Fibroblast of lung (primary cell): ENCODE measurements around the gene HNRNPA2B1. TPM values are rescaled to one million over a fixed set of nuclear protein-coding genes. Genes with fewer than 3 reads are reported as not detected.
"Not testable (repeated sequence)": the region's sequence is repeated elsewhere in the genome, so short reads cannot be mapped to it uniquely, and the experiment has no call there.

ENCODE experiments used
- DNase-seq, 2 donors: peaks; one replicate each; pipeline versions ENCODE4 v3.0.0 to v3.0.0-alpha.2; 2010; ENCODE audit warnings: low read depth in 2 of 2
- H2AFZ ChIP-seq: 2 replicates; pipeline ENCODE4 v1.5.1; 2012; ENCODE audit warnings: low read length, control low read depth, inconsistent platforms
- H3K27ac ChIP-seq: 2 replicates; pipeline ENCODE4 v1.5.1; 2011; ENCODE audit warnings: low read length, control low read depth; ENCODE audit not compliant: insufficient read depth
- H3K27me3 ChIP-seq: 2 replicates; pipeline ENCODE4 v1.5.1; 2011; ENCODE audit warnings: mild to moderate bottlenecking, low read length; ENCODE audit not compliant: control insufficient read depth, insufficient read depth
- H3K36me3 ChIP-seq: 2 replicates; pipeline ENCODE4 v1.5.1; 2011; ENCODE audit warnings: low read length; ENCODE audit not compliant: control insufficient read depth, insufficient read depth
- H3K4me1 ChIP-seq: 2 replicates; pipeline ENCODE4 v1.5.1; 2011; ENCODE audit warnings: low read length; ENCODE audit not compliant: control insufficient read depth, insufficient read depth; ENCODE audit errors: extremely low read depth
- H3K4me2 ChIP-seq: 2 replicates; pipeline ENCODE4 v1.5.1; 2011; ENCODE audit warnings: low read length, control low read depth; ENCODE audit not compliant: insufficient read depth; ENCODE audit errors: extremely low read depth
- H3K4me3 ChIP-seq, 4 experiments: fragments of 200-600 bp in 1 of 4; sonication (generic) in 1 of 4; replicated peaks in 1 of 4; 2 replicates each; pipeline ENCODE4 v1.5.1; 2011 to 2016; ENCODE audit warnings: low read length in 4 of 4, low read depth in 3 of 4, mild to moderate bottlenecking in 3 of 4, control low read depth in 2 of 4, inconsistent platforms in 1 of 4, mixed read lengths in 1 of 4; ENCODE audit not compliant: insufficient read depth in 1 of 4; ENCODE audit errors: control extremely low read depth in 1 of 4
- H3K79me2 ChIP-seq: 2 replicates; pipeline ENCODE4 v1.5.1; 2012; ENCODE audit warnings: mild to moderate bottlenecking, low read length, inconsistent platforms; ENCODE audit not compliant: control insufficient read depth, insufficient read depth
- H3K9ac ChIP-seq: 2 replicates; pipeline ENCODE4 v1.5.1; 2011; ENCODE audit warnings: mild to moderate bottlenecking, low read length, control low read depth; ENCODE audit not compliant: insufficient read depth
- H3K9me3 ChIP-seq: 2 replicates; pipeline ENCODE4 v1.5.1; 2012; ENCODE audit warnings: low read depth, low read length; ENCODE audit not compliant: control insufficient read depth, insufficient read depth
- H4K20me1 ChIP-seq: 2 replicates; pipeline ENCODE4 v1.5.1; 2011; ENCODE audit warnings: low read length; ENCODE audit not compliant: control insufficient read depth, insufficient read depth; ENCODE audit errors: extremely low read depth
- EZH2 ChIP-seq: IDR thresholded peaks from 2 replicates; pipeline ENCODE4 v1.5.1; 2012; ENCODE audit warnings: low read length, control low read depth, mild to moderate bottlenecking; ENCODE audit errors: missing control alignments
- polyA plus RNA-seq, 2 donors: library from polyadenylated mRNA; depleted of rRNA in 1 of 2; stranded (reverse) in 1 of 2; unstranded in 1 of 2; fragments of >200 nt; gene quantifications; 2 replicates each; pipeline ENCODE4 v1.2.1, GENCODE V29; 2011 to 2012; ENCODE audit warnings: missing spikeins in 1 of 2
- total RNA-seq: library from RNA; depleted of rRNA; stranded (reverse); fragments of >200 nt; gene quantifications from 2 replicates; pipeline ENCODE4 v1.2.1, GENCODE V29; 2014
- TF ChIP-seq, protein P1 (sequence below), 2 donors: IDR thresholded peaks in 1 of 2; conservative IDR thresholded peaks in 1 of 2; 1 replicate in 1 of 2; 2 replicates in 1 of 2; pipeline ENCODE4 v1.5.1; 2011 to 2012; ENCODE audit warnings: low read length in 2 of 2, control low read depth in 1 of 2, inconsistent platforms in 1 of 2, low read depth in 1 of 2, mild to moderate bottlenecking in 1 of 2

Gene HNRNPA2B1
- total and polyA plus RNA-seq, 2 donors (not counting 1 experiment from before 2014, with no cell fraction given) = 82.1 to 428 TPM

DNA sequence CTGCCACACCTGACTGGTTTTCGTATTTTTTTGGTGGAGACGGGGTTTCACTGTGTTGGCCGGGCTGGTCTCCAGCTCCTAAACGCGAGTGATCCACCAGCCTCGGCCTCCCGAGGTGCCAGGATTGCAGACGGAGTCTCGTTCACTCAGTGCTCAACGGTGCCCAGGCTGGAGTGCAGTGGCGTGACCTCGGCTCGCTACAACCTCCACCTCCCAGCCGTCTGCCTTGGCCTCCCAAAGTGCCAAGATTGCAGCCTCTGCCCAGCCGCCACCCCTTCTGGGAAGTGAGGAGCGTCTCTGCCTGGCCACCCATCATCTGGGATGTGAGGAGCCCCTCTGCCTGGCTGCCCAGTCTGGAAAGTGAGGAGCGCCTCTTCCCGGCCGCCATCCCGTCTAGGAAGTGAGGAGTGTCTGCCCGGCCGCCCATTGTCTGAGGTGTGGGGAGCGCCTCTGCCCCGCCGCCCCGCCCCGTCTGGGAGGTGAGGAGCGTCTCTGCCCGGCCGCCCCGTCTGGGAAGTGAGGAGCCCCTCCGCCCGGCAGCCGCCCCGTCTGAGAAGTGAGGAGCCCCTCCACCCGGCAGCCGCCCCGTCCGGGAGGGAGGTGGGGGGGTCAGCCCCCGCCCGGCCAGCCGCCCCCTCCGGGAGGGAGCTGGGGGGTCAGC is 52.8 kb downstream of the HNRNPA2B1 start:
- H4K20me1 ChIP-seq, H3K4me1 ChIP-seq, H3K4me3 ChIP-seq, H3K4me2 ChIP-seq, H3K27me3 ChIP-seq, H3K79me2 ChIP-seq, H3K9me3 ChIP-seq, H3K27ac ChIP-seq, H3K9ac ChIP-seq, H3K36me3 ChIP-seq, H2AFZ ChIP-seq, DNase-seq: not testable (repeated sequence)

DNA sequence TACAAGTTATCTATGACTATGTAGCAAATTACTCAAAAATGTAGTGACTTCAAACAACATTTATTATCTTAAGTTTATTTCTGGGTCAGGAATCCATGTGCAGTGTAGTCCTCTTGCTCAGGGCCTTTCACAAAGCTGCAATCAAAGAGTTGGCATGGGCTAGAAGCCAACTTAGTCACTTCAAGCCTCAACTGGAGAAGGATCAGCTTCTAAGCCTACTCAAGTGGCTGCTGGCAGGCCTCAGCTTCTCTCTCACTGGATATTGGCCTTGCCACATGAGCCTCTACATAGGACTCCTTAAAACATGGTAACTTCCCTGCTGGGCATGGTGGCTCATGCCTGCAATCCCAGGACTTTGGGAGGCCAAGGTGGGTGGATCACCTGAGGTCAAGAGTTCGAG is 53.5 kb downstream of the HNRNPA2B1 start:
- Histone ChIP-seq H3K4me2 (no peak overlapping the region), H4K20me1 (no peaks in the 10 kb centered on the region), H2AFZ (no peak overlapping the region), H3K9ac (no peak overlapping the region), H3K9me3 (no peaks in the 10 kb centered on the region), H3K36me3 (no peaks in the 10 kb centered on the region), H3K4me1 (peaks cover 3% of the 10 kb centered on the region), H3K79me2 (no peaks in the 10 kb centered on the region), H3K27me3 (no peaks in the 10 kb centered on the region), H3K4me3 (no peak overlapping the region), H3K27ac (no peak overlapping the region)
- DNase-seq = no peak
- TF ChIP-seq, protein P1, sequence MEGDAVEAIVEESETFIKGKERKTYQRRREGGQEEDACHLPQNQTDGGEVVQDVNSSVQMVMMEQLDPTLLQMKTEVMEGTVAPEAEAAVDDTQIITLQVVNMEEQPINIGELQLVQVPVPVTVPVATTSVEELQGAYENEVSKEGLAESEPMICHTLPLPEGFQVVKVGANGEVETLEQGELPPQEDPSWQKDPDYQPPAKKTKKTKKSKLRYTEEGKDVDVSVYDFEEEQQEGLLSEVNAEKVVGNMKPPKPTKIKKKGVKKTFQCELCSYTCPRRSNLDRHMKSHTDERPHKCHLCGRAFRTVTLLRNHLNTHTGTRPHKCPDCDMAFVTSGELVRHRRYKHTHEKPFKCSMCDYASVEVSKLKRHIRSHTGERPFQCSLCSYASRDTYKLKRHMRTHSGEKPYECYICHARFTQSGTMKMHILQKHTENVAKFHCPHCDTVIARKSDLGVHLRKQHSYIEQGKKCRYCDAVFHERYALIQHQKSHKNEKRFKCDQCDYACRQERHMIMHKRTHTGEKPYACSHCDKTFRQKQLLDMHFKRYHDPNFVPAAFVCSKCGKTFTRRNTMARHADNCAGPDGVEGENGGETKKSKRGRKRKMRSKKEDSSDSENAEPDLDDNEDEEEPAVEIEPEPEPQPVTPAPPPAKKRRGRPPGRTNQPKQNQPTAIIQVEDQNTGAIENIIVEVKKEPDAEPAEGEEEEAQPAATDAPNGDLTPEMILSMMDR (conservative IDR thresholded peaks at IDR 0.05 in 1 of 2, IDR thresholded peaks at IDR 0.05 in 1 of 2; ENCODE audit: low read depth in 1 of 2, low read length in 2 of 2) = no peak
- TF ChIP-seq EZH2 = no peak

DNA sequence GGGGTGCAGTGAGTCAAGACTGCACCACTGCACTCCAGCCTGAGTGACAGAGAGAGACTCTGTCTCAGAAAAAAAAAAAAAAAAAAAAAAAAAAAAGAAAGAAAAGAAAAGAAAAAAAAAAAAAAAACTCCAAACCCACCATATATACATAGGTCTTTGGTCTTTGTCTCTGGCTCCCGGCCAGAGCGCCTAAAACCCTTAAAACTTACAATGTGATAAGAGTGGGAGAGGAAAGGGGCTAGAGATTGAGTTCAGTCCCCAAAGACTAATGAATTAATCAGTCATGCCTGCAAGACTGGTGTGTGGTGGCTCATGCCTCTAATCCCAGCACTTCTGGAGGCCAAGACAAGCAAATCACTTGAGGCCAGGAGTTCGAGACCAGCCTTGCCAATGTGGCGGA is 55.3 kb downstream of the HNRNPA2B1 start:
- Histone ChIP-seq H2AFZ (no peak overlapping the region), H3K4me1 (no peaks in the 10 kb centered on the region), H3K4me2 (no peak overlapping the region), H3K36me3 (no peaks in the 10 kb centered on the region), H4K20me1 (no peaks in the 10 kb centered on the region), H3K79me2 (no peaks in the 10 kb centered on the region), H3K9ac (no peak overlapping the region), H3K27me3 (no peaks in the 10 kb centered on the region), H3K4me3 (no peak overlapping the region), H3K9me3 (no peaks in the 10 kb centered on the region), H3K27ac (no peak overlapping the region)
- no peak for DNase-seq
- TF ChIP-seq EZH2 = no peak
- TF ChIP-seq, protein P1 (conservative IDR thresholded peaks at IDR 0.05 in 1 of 2, IDR thresholded peaks at IDR 0.05 in 1 of 2; ENCODE audit: low read depth in 1 of 2, low read length in 2 of 2) = no peak
